Panc1 (cell line): ENCODE data around the gene PITX1. TPM values are rescaled to one million over a fixed set of nuclear protein-coding genes. Genes with fewer than 3 reads are reported as not detected.
A peak's percentile ranks its signal among the peaks of the same experiment; 100 is the strongest.

ENCODE experiments used
- ATAC-seq: fragments of 200-7000 bp; cut with Tn5 transposase; 2 replicates; pipeline ENCODE4 v1.9.1; 2020; ENCODE audit warnings: mild to moderate bottlenecking, moderate library complexity
- BruUV-seq: library from RNA; stranded (reverse); fragments of 400-500 nt; replicated peaks from 2 replicates; lab custom pipeline; 2021; lab: Mats Ljungman, UMichigan
- CTCF ChIA-PET: fragments of 300-600 bp; sonication (Branson Sonifier 250); formaldehyde crosslinking; loops from one replicate; lab custom pipeline; 2022; ENCODE audit warnings: antibody characterized with exemption; lab: Charles Lee
- POLR2A ChIA-PET: fragments of 300-600 bp; sonication (Branson Sonifier 250); formaldehyde crosslinking; loops from one replicate; lab custom pipeline; 2022; ENCODE audit warnings: antibody characterized with exemption; lab: Charles Lee
- DNase-seq: peaks from one replicate; pipeline ENCODE4 v3.0.0-alpha.2; 2010; ENCODE audit warnings: low read depth, low spot score
- H3K27ac ChIP-seq: 2 replicates; pipeline ENCODE4 v1.5.1; 2011; ENCODE audit warnings: mild to moderate bottlenecking, low read length, inconsistent platforms
- H3K27me3 ChIP-seq: fragments of 200-500 bp; sonication (Bioruptor generic); 2 replicates; pipeline ENCODE4 v1.6.0; 2014; ENCODE audit warnings: low read length, inconsistent platforms; ENCODE audit not compliant: control insufficient read depth, insufficient read depth
- H3K36me3 ChIP-seq: fragments of 200-500 bp; sonication (Bioruptor generic); 2 replicates; pipeline ENCODE4 v1.5.1; 2014; ENCODE audit warnings: inconsistent platforms, mild to moderate bottlenecking, low read length, moderate library complexity; ENCODE audit not compliant: control insufficient read depth, insufficient read depth
- H3K4me1 ChIP-seq: 2 replicates; pipeline ENCODE4 v1.5.1; 2011; ENCODE audit warnings: inconsistent platforms, mild to moderate bottlenecking, low read length, moderate library complexity; ENCODE audit not compliant: control insufficient read depth, insufficient read depth
- H3K4me3 ChIP-seq, 2 experiments: 2 replicates each; pipeline ENCODE4 v1.5.1; 2011 to 2012; ENCODE audit warnings: low read depth in 2 of 2, low read length in 2 of 2, mild to moderate bottlenecking in 2 of 2, inconsistent platforms in 1 of 2, moderate library complexity in 1 of 2
- H3K9me3 ChIP-seq: fragments of 200-500 bp; sonication (Bioruptor generic); 2 replicates; pipeline ENCODE4 v1.5.1; 2014; ENCODE audit warnings: low read depth, mild to moderate bottlenecking, inconsistent platforms, low read length, moderate library complexity; ENCODE audit not compliant: control insufficient read depth, insufficient read depth
- CTCF ChIP-seq: fragments of 450-650 bp; IDR thresholded peaks from 2 replicates; pipeline ENCODE4 v1.5.1; 2017; ENCODE audit warnings: mild to moderate bottlenecking
- POLR2AphosphoS5 ChIP-seq: IDR thresholded peaks from 2 replicates; pipeline ENCODE4 v1.6.1; 2012; ENCODE audit warnings: mild to moderate bottlenecking, low read depth, low read length, moderate library complexity
- REST ChIP-seq, 2 experiments: IDR thresholded peaks; 2 replicates each; pipeline ENCODE4 v1.6.1; 2011 to 2012; ENCODE audit warnings: low read depth in 2 of 2, control low read depth in 1 of 2, low read length in 1 of 2, mild to moderate bottlenecking in 1 of 2, moderate library complexity in 1 of 2; ENCODE audit not compliant: insufficient read depth in 1 of 2
- SIN3A ChIP-seq: IDR thresholded peaks from 2 replicates; pipeline ENCODE4 v1.6.1; 2012; ENCODE audit warnings: low read depth, mild to moderate bottlenecking, low read length, moderate library complexity, borderline replicate concordance; ENCODE audit not compliant: insufficient read depth
- TCF7L2 ChIP-seq: IDR thresholded peaks from 2 replicates; pipeline ENCODE4 v1.6.1; 2011; ENCODE audit warnings: mild to moderate bottlenecking, low read depth, low read length, inconsistent platforms
- in situ Hi-C: cut with HindIII; loops from 2 replicates; pipeline ENCODE4 v1.10.0; 2016; ENCODE audit warnings: low sequenced_read_pairs, low pct_unique_long_range_greater_than_20kb
- intact Hi-C: fragments of 100-400 bp; cut with micrococcal nuclease; formaldehyde crosslinking; loops from one replicate; pipeline ENCODE4 v1.10.0; 2022; ENCODE audit not compliant: unreplicated experiment
- total RNA-seq: library from RNA; stranded (reverse); gene quantifications from one replicate; pipeline ENCODE4 v1.2.1, GENCODE V29; 2021; ENCODE audit not compliant: unreplicated experiment

PITX1 gene
- total RNA-seq, 1 experiment from 2014 or later = 41.5 TPM

DNA sequence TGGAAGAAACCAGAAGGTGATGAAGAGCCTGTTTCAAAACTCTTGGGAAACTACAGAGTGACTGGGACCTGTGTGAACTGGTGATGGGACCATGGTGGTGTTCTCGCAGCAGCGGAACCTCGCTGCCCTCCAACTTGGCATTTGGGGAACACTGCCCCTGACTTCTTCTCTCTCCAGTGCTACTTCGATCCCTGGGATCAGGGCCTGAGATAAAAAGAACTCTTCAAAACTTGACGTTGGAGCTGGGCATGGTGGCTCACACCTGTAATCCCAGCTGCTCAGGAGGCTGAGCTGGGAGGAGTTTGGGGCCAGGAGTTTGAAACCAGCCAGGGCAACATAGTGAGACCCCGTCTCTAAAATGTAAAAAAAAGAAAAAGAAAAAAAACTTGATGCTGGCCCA lies 18.1 kb downstream of the PITX1 start:
- H3K4me1 ChIP-seq = peaks cover 12% of the 10 kb centered on the region
- ChIA-PET POLR2A (no interaction called here), CTCF (interaction anchor here (0.6 kb wide), 1 partner anchor 110 kb away, joined by 10 read pairs; no protein-coding TSS in a partner anchor)
- no peaks in the 10 kb centered on the region for H3K27me3 ChIP-seq
- intact Hi-C loops (no loop called here), in situ Hi-C loops (no loop called here)
- H3K27ac ChIP-seq = no peak overlapping the region
- H3K4me3 ChIP-seq = no peak overlapping the region
- no peaks in the 10 kb centered on the region for H3K36me3 ChIP-seq
- TF ChIP-seq CTCF (no peak), TCF7L2 (no peak), POLR2AphosphoS5 (no peak), SIN3A (no peak), REST (IDR thresholded peaks at IDR 0.05; ENCODE audit: insufficient read depth in 1 of 2, low read depth in 2 of 2, low read length in 1 of 2) (no peak)
- DNase-seq (no peak), ATAC-seq (no peak)
- no TSS peak for BruUV-seq
- no peaks in the 10 kb centered on the region for H3K9me3 ChIP-seq

DNA sequence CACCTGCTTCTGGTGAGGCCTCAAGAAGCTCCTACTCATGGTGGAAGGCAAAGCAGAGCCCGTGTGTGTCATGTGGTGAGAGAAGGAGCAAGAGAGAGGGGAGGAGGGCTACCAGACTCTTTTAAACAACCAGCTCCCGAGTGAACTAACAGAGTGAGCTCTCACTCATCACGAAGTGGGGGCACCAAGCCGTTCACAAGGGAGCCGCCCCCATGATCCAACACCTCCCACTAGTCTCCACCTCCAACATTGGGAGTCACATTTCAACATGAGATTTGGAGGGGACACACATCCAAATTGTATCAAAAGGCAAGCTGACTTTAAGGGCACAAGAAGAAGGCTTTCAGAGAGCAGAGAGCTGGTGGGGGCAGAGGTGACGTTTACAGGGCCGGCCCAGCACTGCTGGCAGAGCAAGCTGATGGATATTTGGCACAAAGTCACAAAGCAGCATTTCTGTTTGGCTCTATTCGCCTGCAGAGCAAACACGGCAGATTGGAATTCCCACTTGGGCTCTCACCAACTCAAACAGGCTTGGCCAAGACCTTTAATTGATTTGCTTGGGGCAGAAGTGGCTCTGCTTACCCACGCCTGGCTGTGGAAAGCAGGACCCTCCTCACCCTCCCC lies 20.0 kb downstream of the PITX1 start:
- no TSS peak for BruUV-seq
- in situ Hi-C loops (no loop called here), intact Hi-C loops (no loop called here)
- Histone ChIP-seq H3K27me3 (no peaks in the 10 kb centered on the region), H3K27ac (peak overlapping the region; percentile 26; the same call in 1 of the 2 replicates), H3K9me3 (no peaks in the 10 kb centered on the region), H3K36me3 (no peaks in the 10 kb centered on the region), H3K4me3 (no peak overlapping the region), H3K4me1 (peaks cover 12% of the 10 kb centered on the region)
- no peak for ATAC-seq
- no peak for DNase-seq
- ChIA-PET POLR2A (no interaction called here), CTCF (no interaction called here)
- TF ChIP-seq SIN3A (no peak), CTCF (no peak), REST (IDR thresholded peaks at IDR 0.05; ENCODE audit: insufficient read depth in 1 of 2, low read depth in 2 of 2, low read length in 1 of 2) (no peak), POLR2AphosphoS5 (no peak; the same call in 1 of the 2 replicates)
